Stimulated activated naive B cell treated with anti-CD40 and anti-IgM and Interleukin-4, amounts not matched to agents 10 μg/mL and 1 μg/mL and 100 μg/mL, for 72 hours (primary cell): ENCODE measurements around the gene ANGPT4.

Experiments
- ATAC-seq, 2 donors: fragments of 150-1000 bp; cut with Tn5 transposase; replicated peaks; 2 replicates each; pipeline ENCODE4 v1.10.0; 2021; ENCODE audit warnings: moderate library complexity in 1 of 2
- DNase-seq: peaks from one replicate; pipeline ENCODE4 v3.0.0; 2021
- H3K27ac Mint-ChIP-seq: one replicate; pipeline ENCODE4 v1.8.0; 2022; ENCODE audit warnings: mild to moderate bottlenecking, mixed read lengths
- H3K27me3 Mint-ChIP-seq, 2 donors: one replicate each; pipeline ENCODE4 v1.8.0; 2022; ENCODE audit warnings: mixed read lengths in 2 of 2
- H3K36me3 Mint-ChIP-seq, 2 donors: one replicate each; pipeline ENCODE4 v1.8.0; 2022; ENCODE audit warnings: mixed read lengths in 2 of 2, mild to moderate bottlenecking in 1 of 2
- H3K4me1 Mint-ChIP-seq, 2 donors: one replicate each; pipeline ENCODE4 v1.8.0; 2022; ENCODE audit warnings: mixed read lengths in 2 of 2, mild to moderate bottlenecking in 1 of 2
- H3K4me3 Mint-ChIP-seq, 2 donors: one replicate each; pipeline ENCODE4 v1.8.0; 2022; ENCODE audit warnings: mild to moderate bottlenecking in 2 of 2, mixed read lengths in 2 of 2, moderate library complexity in 1 of 2
- H3K9me3 Mint-ChIP-seq, 2 donors: one replicate each; pipeline ENCODE4 v1.8.0; 2022; ENCODE audit warnings: mixed read lengths in 2 of 2, mild to moderate bottlenecking in 1 of 2

ANGPT4 gene

DNA sequence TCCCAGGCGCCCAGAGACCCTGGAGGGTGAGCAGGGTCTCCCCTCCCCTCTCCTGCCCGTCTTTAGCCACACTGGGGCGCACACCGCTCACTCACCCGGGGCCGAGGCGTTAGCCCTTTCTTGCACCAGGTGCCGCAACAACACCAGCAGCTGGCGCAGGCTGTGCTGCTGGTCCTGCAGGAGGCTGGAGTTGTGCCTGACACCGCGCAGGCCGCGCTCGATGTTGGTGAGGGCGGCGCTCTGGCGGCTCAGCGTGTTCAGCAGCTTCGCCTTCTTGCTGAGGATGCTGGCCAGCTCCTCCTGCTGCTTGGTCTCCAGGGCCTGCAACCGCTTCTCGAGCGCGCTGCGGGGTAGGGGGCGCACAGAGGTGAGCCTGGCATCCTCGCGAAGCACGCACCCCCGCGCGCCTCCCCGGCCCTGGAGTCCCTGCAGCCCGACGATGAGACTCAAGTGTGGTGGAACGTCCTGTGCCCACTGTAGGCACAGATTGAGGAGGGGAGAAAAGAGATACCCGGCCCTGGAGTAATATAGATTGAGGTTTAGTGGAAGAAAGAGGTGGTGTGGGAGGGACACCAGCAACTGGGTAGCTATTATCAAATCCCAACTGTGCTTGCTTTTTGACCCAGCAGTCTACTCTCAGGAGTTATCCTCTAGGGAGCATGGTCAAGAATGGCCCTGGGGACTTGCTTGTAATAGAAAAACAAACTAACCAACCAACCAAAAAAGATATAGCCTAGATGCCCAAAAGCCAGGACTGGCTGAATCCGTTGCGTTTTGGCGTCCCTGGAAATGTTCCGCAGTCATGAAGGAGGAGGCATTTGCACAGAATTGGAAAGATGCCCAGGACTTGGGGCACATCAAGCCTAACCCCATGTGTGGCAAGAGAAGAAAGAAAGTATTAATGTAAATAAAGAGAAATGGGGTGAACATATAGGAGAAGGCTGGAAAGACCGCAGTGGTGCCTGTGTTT, 30.9 kb downstream of the ANGPT4 start:
- H3K9me3 Mint-ChIP-seq, result no peaks in the 10 kb centered on the region
- ATAC-seq, result peak; percentile 51 to 69

DNA sequence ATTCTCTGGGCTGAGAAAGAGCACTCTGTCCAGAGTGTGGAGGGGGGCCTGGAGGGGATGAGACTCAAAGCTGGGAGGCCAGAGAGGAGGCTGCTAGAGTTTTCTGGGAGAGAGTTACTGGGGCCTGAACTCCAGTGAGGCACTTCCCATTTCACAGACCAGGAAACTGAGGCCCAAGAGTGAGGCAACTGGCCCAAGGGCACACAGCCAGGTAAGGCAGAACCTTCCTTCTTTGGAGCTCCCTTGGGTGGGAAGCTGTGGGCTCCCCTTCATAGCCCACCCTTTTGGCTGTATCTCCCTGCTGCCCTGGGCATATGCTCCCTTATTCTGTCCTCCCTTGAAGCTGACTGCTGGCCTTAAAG, 34.4 kb downstream of the ANGPT4 start:
- Mint-ChIP-seq H3K27me3 (peaks cover 31 to 47% of the 10 kb centered on the region in 2 donors), H3K36me3 (no peaks in the 10 kb centered on the region), H3K27ac (no peak overlapping the region), H3K4me3 (no peak overlapping the region), H3K9me3 (no peaks in the 10 kb centered on the region), H3K4me1 (peaks cover 15 to 20% of the 10 kb centered on the region in 2 donors)
- ATAC-seq (no peak), DNase-seq (no peak)

More for the DNA sequence above, 30.9 kb downstream of the ANGPT4 start:
- H3K27me3 Mint-ChIP-seq, result peaks cover 37 to 47% of the 10 kb centered on the region in 2 donors
- no peak overlapping the region for H3K4me3 Mint-ChIP-seq
- H3K27ac Mint-ChIP-seq, result no peak overlapping the region
- peaks cover 17 to 20% of the 10 kb centered on the region in 2 donors for H3K4me1 Mint-ChIP-seq
- DNase-seq, result no peak
- H3K36me3 Mint-ChIP-seq, result no peaks in the 10 kb centered on the region

DNA sequence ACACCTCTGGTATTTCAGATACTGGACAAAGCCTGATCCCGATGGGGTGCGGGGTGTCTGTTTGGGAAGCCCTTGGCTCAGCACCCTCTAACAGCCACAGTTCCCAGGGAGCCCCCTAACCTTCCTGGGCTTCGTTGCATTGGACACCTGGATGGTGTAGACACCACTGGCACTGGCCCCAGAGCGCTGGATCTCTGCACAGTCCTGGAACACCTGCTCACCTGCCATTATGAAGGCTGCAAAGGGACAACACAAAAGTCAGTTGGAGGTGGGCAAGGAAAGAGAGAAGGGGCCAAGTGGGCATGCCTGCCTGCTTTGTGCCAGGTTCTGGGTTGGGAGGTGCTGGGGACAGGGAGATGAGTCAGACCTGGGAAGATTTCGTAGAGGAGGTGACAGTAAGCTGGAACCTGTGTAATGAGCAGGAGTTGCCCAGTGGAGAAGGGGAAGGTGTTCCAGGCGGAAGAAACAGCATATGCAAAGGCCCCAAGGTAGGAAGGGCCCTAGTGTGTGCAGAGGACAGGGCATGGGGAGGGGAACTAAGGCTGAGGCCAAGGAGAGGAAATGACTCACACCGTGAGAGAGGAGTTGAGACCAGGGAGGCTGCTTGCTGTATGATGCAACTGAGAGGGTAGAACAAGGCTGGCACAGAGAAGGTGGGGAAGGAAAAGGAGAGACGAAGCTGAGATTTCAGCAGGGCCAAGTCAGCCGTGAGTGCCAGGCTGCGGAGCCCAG, 34.9 kb downstream of the ANGPT4 start:
- no peak for DNase-seq
- no peak overlapping the region for H3K4me3 Mint-ChIP-seq

DNA sequence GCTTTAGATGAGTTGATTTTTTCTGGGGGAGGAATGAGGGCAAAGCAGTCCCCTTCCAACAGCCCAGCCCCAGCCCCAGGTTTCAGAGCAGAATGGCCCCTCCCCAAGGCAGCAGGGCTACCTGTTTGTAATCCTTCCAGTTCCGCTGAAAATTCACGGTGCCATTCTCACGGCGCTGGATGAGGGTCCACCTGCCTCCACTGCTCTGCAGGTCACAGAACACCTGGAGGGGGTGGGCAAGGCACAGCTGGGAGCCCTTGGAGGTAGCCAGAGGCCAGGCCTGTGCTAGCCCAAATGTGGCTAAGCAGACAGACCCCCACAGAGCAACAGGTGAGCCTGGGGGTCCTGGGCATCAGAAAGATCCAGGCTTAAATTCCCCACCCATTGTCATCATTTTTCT, 36.5 kb downstream of the ANGPT4 start:
- ATAC-seq (no peak), DNase-seq (no peak)
- Mint-ChIP-seq H3K27me3 (peaks cover 21 to 41% of the 10 kb centered on the region in 2 donors), H3K9me3 (no peaks in the 10 kb centered on the region), H3K36me3 (no peaks in the 10 kb centered on the region), H3K4me3 (no peak overlapping the region), H3K4me1 (peaks cover 6 to 7% of the 10 kb centered on the region in 2 donors), H3K27ac (no peak overlapping the region)

More for the DNA sequence above, 34.9 kb downstream of the ANGPT4 start:
- Mint-ChIP-seq H3K36me3 (no peaks in the 10 kb centered on the region), H3K27me3 (peaks cover 31 to 46% of the 10 kb centered on the region in 2 donors), H3K9me3 (no peaks in the 10 kb centered on the region), H3K27ac (no peak overlapping the region), H3K4me1 (peaks cover 15 to 20% of the 10 kb centered on the region in 2 donors)
- peak; percentile 53 to 73 for ATAC-seq

DNA sequence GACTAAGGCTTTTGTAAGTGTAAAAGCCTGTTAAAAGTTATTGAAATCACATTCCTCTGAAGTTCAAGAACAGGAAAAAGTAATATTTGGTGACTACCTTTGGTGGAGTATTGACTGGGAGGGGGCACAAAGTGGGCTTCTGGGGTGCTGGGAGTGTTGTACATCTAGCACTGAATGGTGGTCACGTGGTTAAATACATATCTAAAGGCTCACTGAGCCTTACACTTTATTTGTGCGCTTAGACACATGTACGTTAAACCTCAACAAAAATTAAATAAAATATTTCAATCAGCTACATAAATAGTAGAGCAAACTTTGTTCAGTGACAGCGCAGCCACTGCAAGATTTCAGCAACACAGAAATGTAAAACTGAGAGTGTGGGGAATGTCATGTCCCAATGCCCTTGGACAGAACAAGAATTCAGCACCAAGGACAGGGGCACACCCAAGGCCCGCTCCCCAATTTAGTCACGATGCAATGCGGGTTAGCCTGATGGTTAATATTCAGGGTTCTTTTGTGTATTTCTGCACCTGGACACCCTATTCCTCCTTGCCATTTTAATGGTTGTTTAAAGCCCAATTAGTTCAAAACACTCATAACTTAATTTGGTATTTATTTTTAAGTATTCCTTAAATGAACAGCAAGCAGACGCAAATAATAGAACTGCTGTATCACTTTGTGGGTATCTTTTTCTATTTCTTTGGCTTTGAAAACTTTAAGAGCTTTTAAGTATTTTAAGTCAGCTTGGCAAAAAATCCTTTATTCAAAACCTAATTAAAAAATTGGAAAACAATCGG, 37.4 kb downstream of the ANGPT4 start:
- no peak for ATAC-seq
- no peaks in the 10 kb centered on the region for H3K36me3 Mint-ChIP-seq
- no peak for DNase-seq
- H3K27ac Mint-ChIP-seq, result no peak overlapping the region
- H3K4me1 Mint-ChIP-seq, result peaks cover 6% of the 10 kb centered on the region in 2 donors
- no peaks in the 10 kb centered on the region for H3K9me3 Mint-ChIP-seq
- no peak overlapping the region for H3K4me3 Mint-ChIP-seq
- peaks cover 14 to 35% of the 10 kb centered on the region in 2 donors for H3K27me3 Mint-ChIP-seq

DNA sequence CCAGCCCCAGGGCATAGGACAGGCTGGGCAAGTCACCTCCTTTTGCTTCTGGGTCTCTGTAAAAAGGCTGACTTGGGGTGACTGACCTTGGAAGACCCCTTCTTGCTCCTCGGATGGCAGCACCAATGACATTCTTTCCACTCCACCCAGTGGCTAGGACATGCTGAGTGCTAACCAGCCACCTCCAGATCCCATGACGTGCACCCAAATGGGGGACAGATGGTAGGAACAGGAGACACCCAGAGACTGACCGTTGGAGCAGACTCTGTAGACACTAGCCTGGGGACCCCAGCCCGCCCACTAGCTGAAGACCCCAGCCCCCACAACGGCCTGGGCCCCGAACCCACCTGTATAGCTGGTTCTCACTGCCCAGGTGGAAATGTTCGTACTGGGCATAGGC, 38.3 kb downstream of the ANGPT4 start:
- Mint-ChIP-seq H3K4me1 (peaks cover 6 to 9% of the 10 kb centered on the region in 2 donors), H3K9me3 (no peaks in the 10 kb centered on the region), H3K27ac (no peak overlapping the region), H3K27me3 (peaks cover 11 to 34% of the 10 kb centered on the region in 2 donors), H3K4me3 (no peak overlapping the region), H3K36me3 (no peaks in the 10 kb centered on the region)
- no peak for DNase-seq
- no peak for ATAC-seq

DNA sequence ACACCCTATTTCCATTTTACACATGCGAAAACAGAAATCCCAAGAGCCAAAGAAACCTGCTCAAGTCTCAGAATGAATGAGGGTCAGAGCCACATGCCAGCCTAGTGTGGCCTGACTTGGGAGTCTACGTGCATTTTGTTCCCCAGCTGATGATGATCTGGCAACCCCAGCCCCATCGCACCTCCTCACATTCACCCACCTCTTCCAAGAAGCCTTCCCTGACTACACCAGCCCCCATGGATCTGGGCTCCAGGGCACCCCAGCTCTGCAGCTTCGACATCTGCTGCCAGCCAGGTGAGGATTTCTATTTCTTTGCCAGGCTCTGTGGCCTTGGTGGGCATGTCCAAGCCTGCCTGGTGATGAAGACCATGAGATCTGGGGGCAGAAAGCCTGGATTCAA, 41.0 kb downstream of the ANGPT4 start:
- peaks cover 0 to 3% of the 10 kb centered on the region in 2 donors for H3K4me1 Mint-ChIP-seq
- no peak for DNase-seq
- no peaks in the 10 kb centered on the region for H3K9me3 Mint-ChIP-seq
- H3K27ac Mint-ChIP-seq, result no peak overlapping the region
- H3K4me3 Mint-ChIP-seq, result no peak overlapping the region
- no peak for ATAC-seq
- H3K27me3 Mint-ChIP-seq, result peaks cover 10 to 25% of the 10 kb centered on the region in 2 donors
- H3K36me3 Mint-ChIP-seq, result no peaks in the 10 kb centered on the region

DNA sequence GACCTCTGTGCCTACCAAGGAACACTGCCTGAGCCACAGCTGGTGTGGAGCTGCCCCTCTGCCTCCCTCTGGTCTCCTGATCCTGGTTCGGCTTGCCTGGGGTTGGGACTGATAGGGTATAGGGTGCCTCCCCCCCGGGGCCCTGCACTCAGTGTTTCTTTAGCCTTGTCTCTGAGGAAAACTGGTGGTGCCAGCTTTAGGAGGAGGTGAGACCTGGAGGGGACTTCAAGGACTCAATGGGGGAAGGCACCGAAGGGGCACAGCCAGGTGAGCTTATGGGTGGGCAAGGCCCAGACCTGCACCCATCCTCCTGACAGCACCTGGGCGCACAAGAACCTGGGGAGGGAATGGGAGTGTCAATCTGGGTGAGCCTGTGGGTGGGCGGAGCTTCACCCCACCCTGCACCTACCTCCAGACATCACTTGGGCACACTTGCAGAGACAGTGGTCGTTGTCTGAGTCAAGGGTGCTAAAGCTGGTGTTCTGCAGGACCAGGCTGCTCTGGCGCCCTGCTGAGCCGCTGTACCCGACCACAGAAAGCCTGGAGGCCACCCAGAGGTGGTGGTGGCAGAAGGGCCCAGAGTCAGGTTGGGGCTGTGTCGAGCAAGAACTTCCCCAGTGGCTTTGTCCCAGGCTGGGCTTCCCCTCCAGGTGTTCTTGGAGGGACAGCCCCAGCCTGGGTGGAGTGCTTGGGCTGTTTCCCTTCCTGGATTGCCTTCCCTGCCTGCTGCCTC, 42.1 kb downstream of the ANGPT4 start:
- H3K4me3 Mint-ChIP-seq, result no peak overlapping the region
- ATAC-seq (peak; percentile 38 to 86), DNase-seq (peak; percentile 2)
- peaks cover 16 to 33% of the 10 kb centered on the region in 2 donors for H3K27me3 Mint-ChIP-seq
- no peaks in the 10 kb centered on the region for H3K9me3 Mint-ChIP-seq
- H3K27ac Mint-ChIP-seq, result no peak overlapping the region
- no peaks in the 10 kb centered on the region for H3K36me3 Mint-ChIP-seq
- peaks cover 0 to 3% of the 10 kb centered on the region in 2 donors for H3K4me1 Mint-ChIP-seq

DNA sequence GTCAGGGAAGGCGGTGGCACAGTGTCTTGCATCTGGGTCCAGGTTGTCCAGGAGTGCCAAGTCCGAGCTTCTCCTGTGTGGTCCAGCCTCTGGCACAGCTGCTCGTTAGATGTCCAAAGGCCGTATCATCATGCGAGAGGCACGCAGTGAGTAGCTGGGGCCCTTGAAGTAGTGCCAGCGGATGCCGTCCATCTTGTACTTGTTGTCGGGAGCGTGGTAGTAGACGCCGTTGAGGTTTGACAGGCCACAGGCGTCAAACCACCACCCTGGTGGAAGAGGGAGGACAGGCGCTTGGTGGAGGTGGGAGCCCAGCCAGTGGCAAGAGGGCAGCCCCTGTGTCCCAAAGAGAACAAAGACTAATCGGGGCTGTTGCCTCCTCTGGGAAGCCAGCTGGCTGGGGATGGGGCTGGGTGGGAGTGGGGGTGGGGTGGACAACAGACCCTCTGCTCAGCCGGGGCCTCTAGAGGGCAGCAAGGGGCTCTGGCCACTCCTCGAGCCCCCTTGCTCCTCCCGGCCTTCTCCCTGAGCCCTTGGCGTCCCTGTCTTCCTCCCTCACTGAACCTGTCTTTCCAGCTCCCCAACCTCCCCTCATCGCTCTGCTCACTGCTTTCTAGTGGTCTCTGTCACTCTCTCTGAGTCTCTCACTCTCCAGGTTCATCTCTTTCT, 43.1 kb downstream of the ANGPT4 start:
- Mint-ChIP-seq H3K9me3 (no peaks in the 10 kb centered on the region), H3K4me1 (peaks cover 0 to 3% of the 10 kb centered on the region in 2 donors), H3K36me3 (no peaks in the 10 kb centered on the region), H3K27ac (no peak overlapping the region), H3K4me3 (no peak overlapping the region), H3K27me3 (peaks cover 16 to 33% of the 10 kb centered on the region in 2 donors)
- DNase-seq (no peak), ATAC-seq (no peak)

DNA sequence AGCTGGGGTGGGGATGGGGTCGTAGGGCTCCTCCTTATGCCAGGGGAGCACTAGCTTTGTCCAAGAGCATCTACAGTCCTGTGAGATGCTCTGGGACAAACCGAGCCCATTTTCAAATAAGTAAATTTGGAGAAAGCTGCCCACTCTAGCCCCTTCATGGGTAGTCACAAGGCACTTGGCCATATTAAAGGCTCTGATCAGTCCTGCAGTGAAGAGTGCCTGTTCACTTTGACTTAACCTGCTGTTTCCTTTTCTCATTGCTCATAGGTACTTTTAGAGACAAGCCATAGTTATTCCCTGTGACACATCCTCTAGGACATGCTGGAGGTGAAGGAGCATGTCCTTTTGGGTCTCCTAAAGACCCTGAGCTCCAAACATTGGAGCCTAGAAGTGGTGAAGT, 44.2 kb downstream of the ANGPT4 start:
- Mint-ChIP-seq H3K4me1 (peaks cover 0 to 3% of the 10 kb centered on the region in 2 donors), H3K36me3 (no peaks in the 10 kb centered on the region), H3K4me3 (no peak overlapping the region), H3K27me3 (peaks cover 16 to 33% of the 10 kb centered on the region in 2 donors), H3K9me3 (no peaks in the 10 kb centered on the region), H3K27ac (no peak overlapping the region)
- ATAC-seq (no peak), DNase-seq (no peak)

DNA sequence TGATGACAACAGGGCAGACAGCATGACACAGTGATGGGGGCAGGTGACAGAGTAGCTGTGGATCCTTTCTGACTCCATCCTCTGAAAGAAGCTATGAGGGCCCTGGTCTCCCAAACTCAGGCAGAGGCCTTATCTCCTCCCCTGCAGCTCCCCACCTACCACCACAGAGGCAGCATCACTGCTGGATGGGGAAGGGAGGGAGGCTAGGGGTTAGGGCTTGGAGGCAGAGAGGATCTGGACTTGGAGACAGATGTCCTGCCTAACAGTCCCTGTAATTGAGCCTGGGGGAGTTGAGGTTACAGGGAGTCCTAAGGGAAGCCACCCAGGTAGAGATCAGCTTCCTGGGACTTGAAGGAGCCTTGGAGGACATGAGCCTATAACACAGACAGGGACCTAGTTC, 44.7 kb downstream of the ANGPT4 start:
- Mint-ChIP-seq H3K9me3 (no peaks in the 10 kb centered on the region), H3K36me3 (no peaks in the 10 kb centered on the region), H3K4me3 (no peak overlapping the region), H3K4me1 (peaks cover 0 to 3% of the 10 kb centered on the region in 2 donors), H3K27ac (no peak overlapping the region), H3K27me3 (peaks cover 16 to 33% of the 10 kb centered on the region in 2 donors)
- ATAC-seq (no peak), DNase-seq (no peak)

DNA sequence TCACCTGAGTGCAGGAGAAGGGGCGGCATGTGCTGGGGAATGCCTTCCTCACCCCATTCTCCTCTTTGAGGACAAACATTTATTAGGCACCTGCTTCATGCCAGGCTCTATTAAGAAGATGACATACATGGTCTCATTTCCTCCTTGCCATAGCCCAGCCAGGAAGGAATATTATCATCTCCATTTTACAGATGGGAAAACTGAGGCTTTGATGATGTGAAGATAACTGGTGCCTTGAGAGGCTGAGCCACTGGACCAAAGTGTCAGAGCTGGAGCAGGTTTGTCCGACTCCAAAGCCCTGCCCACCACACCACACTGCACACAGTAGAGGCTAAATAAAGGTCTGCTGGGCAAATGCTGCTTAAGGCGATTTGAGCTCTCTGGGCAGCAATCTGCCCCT, 45.4 kb downstream of the ANGPT4 start:
- peaks cover 16 to 32% of the 10 kb centered on the region in 2 donors for H3K27me3 Mint-ChIP-seq
- no peaks in the 10 kb centered on the region for H3K9me3 Mint-ChIP-seq
- ATAC-seq, result no peak
- H3K27ac Mint-ChIP-seq, result no peak overlapping the region
- H3K4me1 Mint-ChIP-seq, result peaks cover 0 to 3% of the 10 kb centered on the region in 2 donors
- H3K4me3 Mint-ChIP-seq, result no peak overlapping the region
- H3K36me3 Mint-ChIP-seq, result no peaks in the 10 kb centered on the region
- no peak for DNase-seq

DNA sequence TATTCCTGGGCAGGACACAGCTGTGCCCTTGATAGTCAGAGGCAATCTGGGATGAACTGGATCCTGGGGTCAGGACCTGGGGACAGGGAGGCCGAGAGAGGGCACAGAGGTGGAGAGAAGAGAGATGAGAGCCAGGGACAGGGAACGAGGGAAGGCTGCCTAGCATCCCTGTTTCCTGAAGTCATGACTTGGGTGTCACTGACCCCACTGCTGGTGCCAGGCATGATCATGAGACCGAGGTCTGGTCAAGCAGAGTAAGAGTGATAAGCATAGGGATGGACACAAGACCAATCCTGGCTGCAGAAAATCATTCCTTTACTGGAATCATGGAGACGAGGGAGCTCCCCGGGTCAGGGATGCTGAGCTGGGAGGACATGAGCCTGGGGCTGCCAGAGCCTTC, 46.5 kb downstream of the ANGPT4 start:
- ATAC-seq (no peak), DNase-seq (no peak)
- Mint-ChIP-seq H3K4me1 (peaks cover 0 to 3% of the 10 kb centered on the region in 2 donors), H3K4me3 (no peak overlapping the region), H3K27me3 (peaks cover 16 to 22% of the 10 kb centered on the region in 2 donors), H3K9me3 (no peaks in the 10 kb centered on the region), H3K36me3 (no peaks in the 10 kb centered on the region), H3K27ac (no peak overlapping the region)
